Activated naive CD8-positive, alpha-beta T cell (primary cell): ENCODE data around the gene UQCR10.

ENCODE experiments used
- H3K27ac Mint-ChIP-seq: one replicate; pipeline ENCODE4 v1.8.0; 2021; ENCODE audit warnings: mixed read lengths
- H3K27me3 Mint-ChIP-seq: one replicate; pipeline ENCODE4 v1.8.0; 2021; ENCODE audit warnings: mixed read lengths
- H3K36me3 Mint-ChIP-seq: one replicate; pipeline ENCODE4 v1.8.0; 2021; ENCODE audit warnings: mixed read lengths
- H3K4me1 Mint-ChIP-seq: one replicate; pipeline ENCODE4 v1.8.0; 2021; ENCODE audit warnings: low read depth, mixed read lengths
- H3K4me3 Mint-ChIP-seq: one replicate; pipeline ENCODE4 v1.8.0; 2021; ENCODE audit warnings: mild to moderate bottlenecking, mixed read lengths
- H3K9me3 Mint-ChIP-seq: one replicate; pipeline ENCODE4 v1.8.0; 2021; ENCODE audit warnings: low read depth, mixed read lengths

The UQCR10 gene

DNA sequence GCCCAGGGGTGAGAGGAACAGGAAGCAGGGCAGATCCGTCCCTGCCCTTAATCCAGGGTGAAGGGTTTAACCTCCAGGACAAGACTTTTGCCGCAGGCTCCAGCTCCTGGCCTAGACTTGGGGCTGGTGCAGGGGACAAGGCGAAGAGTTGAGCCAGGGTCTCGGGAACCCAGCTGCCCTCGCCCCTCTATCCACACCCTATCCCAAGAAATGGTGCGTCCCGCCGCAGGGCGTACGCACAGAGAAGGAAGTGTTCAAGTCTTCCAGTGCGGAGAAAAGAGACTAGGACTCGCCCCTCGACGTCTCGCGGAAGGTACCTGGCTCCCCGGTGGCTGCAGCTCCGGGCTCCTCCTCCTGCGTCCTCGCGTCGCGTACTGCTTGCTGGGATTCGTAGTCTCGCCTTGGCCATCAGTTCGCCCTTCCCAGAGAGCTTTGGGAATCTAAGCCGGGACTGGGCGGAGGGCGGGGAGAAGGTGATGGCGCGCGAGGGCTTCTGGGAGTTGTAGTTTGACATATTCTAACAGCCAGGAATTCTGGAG is 468 bp upstream of the UQCR10 start, which contains the start of gene ZMAT5:
ZMAT5 (minus strand) TSS at position 376 of the 539 bp plus-strand sequence. CDS start 18,463 bp downstream, outside the sequence.
- H3K9me3 Mint-ChIP-seq = no peaks in the 10 kb centered on the region
- H3K4me3 Mint-ChIP-seq = peak within 1 kb of the TSS; percentile 100
- peak within 1 kb of the TSS; percentile 99 for H3K27ac Mint-ChIP-seq
- H3K4me1 Mint-ChIP-seq = peaks cover 36% of the 10 kb centered on the region
- no peaks in the 10 kb centered on the region for H3K27me3 Mint-ChIP-seq
- H3K36me3 Mint-ChIP-seq = peaks cover 4% of the 10 kb centered on the region

DNA sequence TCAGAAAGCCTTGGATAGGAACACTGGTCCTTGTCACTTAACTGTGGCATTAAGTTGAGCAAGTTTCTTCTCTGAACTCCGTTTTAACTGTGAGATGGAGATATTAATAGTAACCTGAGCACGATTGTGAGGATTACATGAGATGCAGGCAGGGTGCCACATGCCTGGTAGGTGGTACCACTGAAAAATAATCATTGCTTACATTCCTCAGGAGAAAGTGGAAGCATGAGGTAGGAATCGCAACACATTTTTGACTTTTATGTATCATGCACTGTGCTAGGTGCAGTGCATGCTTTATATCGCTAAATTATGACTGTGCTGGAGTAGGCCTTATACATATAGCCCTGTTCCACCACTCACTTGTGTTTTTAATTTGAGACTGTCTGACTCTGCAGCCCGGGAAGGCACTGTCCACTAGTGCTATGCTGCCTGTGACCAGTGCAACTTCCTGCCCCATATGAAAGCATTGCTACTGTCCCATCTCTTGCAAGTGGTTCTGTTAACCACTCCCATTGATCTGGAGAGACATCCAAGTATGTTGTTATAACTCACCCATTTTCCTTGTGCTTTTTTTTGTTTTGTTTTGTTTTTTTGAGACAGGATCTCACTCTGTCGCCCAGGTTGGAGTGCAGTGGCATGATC is 1.0 kb downstream of the UQCR10 start:
- H3K4me3 Mint-ChIP-seq = peak overlapping the region; percentile 100
- peaks cover 36% of the 10 kb centered on the region for H3K4me1 Mint-ChIP-seq
- peak overlapping the region; percentile 99 for H3K27ac Mint-ChIP-seq
- H3K9me3 Mint-ChIP-seq = no peaks in the 10 kb centered on the region
- H3K27me3 Mint-ChIP-seq = no peaks in the 10 kb centered on the region
- peaks cover 4% of the 10 kb centered on the region for H3K36me3 Mint-ChIP-seq

DNA sequence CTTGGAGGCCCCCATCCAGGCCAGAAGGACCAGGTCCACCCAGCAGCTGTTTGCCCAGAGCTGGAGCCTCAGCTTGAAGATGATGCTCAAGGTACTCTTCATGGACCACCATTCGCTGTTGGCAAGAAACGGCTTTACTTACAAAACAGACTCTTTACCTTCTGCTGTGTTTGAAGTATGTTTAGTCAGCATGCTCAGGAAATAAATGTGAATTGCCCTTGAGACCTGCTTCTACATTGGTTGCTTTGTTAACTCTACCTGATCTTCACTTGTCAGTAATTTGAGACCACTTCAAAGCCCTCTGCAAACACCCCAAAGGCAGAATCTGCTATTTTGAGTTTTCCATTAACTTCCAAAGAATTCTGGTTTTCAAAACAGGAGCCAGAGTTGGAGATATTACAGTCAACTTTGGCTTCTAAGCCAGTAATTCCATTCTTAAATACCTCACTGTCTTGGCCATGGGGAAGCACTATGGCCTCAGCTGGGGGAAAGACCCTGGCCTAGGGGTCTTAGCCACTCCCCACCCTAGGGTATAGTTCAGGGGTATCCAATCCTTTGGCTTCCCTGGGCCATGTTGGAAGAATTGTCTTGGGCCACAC is 2.7 kb downstream of the UQCR10 start:
- Mint-ChIP-seq H3K27ac (no peak overlapping the region), H3K27me3 (no peaks in the 10 kb centered on the region), H3K9me3 (no peaks in the 10 kb centered on the region), H3K4me1 (peaks cover 36% of the 10 kb centered on the region), H3K36me3 (peaks cover 4% of the 10 kb centered on the region), H3K4me3 (peak overlapping the region; percentile 100)

DNA sequence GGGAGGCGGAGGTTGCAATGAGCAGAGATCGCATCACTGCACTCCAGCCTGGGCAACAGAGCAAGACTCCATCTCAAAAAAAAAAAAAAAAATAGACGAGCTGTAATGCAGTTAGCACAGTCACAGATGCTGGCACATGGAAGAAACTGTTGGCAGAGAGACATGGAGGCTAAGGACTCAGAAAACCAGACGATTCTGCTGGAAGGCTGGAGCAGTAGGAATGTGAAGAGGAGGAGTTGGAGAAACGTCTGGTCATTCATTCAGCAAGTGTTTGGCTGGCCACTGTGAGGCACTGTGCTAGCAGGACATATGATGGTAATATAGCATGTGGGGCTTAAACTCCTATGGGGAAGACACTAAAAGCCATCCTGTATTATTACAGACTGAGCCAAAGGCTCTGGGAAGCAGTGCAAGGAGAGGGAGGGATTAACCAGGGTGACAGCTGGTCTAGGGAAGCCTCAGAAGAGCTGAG is 5.0 kb downstream of the UQCR10 start:
- Mint-ChIP-seq H3K4me1 (peaks cover 21% of the 10 kb centered on the region), H3K4me3 (no peak overlapping the region), H3K9me3 (no peaks in the 10 kb centered on the region), H3K36me3 (peaks cover 4% of the 10 kb centered on the region), H3K27me3 (no peaks in the 10 kb centered on the region), H3K27ac (no peak overlapping the region)

DNA sequence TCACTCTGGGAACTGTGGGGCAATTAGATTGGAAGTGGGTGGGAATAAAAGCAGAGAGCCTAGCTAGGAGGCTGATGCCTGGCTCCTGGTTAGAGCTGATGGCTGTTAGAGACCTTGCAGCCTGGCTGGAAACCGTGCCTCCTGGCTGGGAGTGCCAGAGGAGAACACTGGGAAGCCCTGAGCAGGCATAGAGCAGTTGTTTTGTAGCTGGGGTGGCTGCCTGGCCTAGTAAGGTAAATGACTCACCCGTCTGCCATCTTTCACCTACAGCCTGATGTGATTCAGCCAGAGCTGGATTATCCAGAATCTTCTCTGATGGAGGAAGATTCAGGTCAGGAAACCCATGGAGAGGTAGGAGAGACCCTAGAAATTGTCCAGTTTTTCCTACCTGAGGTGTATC is 6.1 kb downstream of the UQCR10 start:
- peaks cover 12% of the 10 kb centered on the region for H3K4me1 Mint-ChIP-seq
- no peaks in the 10 kb centered on the region for H3K27me3 Mint-ChIP-seq
- no peak overlapping the region for H3K4me3 Mint-ChIP-seq
- peaks cover 2% of the 10 kb centered on the region for H3K36me3 Mint-ChIP-seq
- no peak overlapping the region for H3K27ac Mint-ChIP-seq
- H3K9me3 Mint-ChIP-seq = no peaks in the 10 kb centered on the region

DNA sequence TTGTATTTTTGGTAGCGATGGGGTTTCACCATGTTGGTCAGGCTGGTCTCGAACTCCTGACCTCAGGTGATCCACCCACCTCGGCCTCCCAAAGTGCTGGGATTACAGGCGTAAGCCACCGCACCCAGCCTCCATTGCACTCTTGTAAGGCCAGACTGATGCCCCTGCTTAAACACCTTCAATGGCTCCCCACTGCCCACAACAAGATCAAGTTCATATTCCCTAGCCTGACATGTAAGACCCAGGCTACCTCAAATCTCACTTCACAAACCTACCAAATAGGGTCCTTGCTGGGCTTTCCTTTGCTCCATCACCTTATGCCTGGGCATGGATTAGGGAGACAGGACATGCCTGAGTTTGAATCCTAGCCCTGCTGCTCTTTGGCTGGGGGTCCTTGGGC is 13.1 kb downstream of the UQCR10 start:
- Mint-ChIP-seq H3K27me3 (no peaks in the 10 kb centered on the region), H3K9me3 (no peaks in the 10 kb centered on the region), H3K4me3 (no peak overlapping the region), H3K27ac (no peak overlapping the region), H3K36me3 (no peaks in the 10 kb centered on the region), H3K4me1 (no peaks in the 10 kb centered on the region)

DNA sequence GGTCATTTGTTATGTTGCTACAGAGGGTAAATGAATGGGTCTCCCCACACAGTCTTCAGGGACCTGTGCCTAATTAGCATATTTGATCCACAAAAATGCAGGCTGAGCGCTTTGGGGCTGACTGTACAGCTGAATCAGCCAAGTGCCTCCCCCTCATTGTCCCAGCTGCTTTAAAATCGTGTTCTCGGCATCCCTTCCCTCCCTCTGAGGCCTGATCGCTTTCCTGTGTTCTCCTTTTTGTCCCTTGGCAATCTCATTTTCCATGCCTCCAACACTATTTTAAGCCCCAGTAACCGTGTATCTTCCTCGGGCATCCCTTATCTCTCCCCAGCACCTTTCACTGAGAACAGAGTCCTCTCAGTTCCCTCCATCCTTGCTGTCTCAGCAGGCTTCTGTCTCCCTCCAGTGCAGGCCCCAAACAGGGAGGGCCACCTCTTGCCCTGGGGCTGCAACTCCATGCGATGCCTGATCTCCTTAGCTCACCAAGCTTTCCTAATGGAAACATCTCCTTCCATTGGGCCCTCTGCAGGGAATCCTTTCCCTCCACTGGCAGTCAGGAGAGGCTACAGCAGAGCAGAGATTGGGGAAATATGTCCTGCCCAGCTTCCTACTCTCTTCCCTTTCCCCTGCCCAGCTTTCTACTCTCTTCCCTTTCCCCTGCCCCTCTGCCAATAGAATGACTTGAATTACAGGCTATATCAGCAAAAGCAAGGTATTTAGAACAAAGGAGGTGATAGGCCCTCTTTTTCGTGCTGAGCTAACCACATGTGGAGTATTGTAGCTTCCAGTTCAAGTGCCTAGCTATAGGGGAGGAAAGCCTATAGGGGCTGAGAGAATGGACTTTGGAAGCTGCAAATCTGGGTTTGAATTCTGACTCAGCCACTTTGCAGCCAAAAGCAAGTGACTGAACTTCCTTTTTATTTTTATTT is 13.8 kb downstream of the UQCR10 start:
- Mint-ChIP-seq H3K4me1 (no peaks in the 10 kb centered on the region), H3K27me3 (no peaks in the 10 kb centered on the region), H3K27ac (no peak overlapping the region), H3K4me3 (no peak overlapping the region), H3K36me3 (no peaks in the 10 kb centered on the region), H3K9me3 (no peaks in the 10 kb centered on the region)

DNA sequence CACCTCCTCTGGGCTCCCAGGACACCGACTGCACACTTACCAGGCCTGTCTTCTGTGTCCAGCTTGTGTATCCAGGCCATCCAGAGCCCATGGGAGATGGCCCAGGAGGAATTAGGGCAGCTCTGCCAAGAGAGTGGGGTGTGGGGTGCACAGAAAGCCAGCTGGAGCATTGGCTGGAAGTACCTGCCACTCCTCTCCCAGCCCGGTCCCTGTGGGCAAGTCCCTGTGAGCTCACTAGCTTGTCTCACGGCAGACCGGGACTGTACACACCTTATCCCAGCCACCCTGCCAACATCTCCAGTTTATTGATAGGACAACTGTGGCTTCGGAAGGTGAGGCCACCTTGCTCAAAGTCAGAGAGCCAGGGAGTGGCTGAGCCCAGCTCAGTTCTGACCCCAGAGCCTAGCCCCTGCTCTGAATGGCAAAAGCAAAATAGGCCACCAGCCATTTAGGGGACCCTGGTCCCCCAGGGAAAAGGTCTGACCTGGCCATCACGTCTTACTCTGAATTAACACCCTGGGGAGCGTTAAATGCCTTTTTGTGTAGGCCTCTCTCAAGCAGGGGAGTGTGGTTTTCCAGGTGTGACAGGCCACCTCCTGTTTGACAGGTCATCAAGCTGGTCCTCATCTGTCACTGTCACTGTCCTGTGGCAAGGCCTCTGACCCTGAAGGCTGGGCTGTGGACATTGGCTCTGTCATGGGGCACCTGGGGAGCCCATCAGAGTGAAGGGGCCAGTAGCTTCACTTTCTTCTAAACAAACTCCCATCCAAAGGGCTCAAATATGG is 15.1 kb downstream of the UQCR10 start:
- H3K4me1 Mint-ChIP-seq = no peaks in the 10 kb centered on the region
- H3K27ac Mint-ChIP-seq = no peak overlapping the region
- no peaks in the 10 kb centered on the region for H3K27me3 Mint-ChIP-seq
- H3K36me3 Mint-ChIP-seq = peaks cover 2% of the 10 kb centered on the region
- H3K9me3 Mint-ChIP-seq = no peaks in the 10 kb centered on the region
- no peak overlapping the region for H3K4me3 Mint-ChIP-seq

DNA sequence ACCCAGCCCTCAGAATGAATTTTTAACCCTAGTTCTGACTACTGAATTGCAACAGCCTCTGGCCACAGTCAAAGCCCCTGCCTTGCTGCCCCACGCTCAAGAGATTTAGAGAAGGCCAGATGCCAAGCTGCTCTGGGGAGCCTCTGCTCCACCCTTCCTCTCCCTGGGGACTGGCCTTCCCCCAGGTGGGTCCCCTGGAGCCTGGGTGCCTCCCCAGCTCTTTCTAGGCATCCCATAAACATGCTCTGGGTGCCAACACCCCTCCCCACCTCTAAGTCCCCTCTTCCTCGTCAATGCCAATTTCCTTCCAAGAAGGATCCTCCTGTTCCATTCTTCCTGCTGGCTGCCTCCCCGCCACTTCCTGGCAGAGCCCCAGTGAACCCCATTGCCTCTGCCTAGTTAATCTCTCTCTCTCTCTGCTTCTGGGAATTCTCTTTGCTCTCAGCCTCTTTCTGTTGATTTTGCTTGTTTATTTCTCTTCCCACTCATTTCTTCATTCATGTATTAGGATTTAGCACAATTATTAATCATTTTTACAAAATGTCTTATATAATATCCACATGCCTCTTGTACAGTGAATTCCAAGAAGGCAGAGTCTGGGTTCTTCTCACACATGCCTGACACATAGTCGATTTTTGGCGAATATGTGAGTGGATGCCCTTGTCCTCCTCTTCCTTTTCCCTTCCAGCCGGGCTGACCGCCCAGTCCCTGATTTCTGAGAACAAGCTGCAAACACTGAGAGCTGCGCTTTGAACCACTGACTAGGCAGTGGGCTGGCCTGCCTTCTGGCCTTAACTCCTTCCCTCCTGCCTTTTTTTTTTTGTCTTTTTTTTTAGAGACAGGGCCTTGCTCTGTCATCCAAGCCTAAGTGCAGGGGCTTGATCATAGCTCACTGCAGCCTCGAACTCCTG is 17.5 kb downstream of the UQCR10 start:
- Mint-ChIP-seq H3K4me1 (no peaks in the 10 kb centered on the region), H3K27ac (no peak overlapping the region), H3K9me3 (no peaks in the 10 kb centered on the region), H3K27me3 (no peaks in the 10 kb centered on the region), H3K4me3 (no peak overlapping the region), H3K36me3 (peaks cover 5% of the 10 kb centered on the region)

DNA sequence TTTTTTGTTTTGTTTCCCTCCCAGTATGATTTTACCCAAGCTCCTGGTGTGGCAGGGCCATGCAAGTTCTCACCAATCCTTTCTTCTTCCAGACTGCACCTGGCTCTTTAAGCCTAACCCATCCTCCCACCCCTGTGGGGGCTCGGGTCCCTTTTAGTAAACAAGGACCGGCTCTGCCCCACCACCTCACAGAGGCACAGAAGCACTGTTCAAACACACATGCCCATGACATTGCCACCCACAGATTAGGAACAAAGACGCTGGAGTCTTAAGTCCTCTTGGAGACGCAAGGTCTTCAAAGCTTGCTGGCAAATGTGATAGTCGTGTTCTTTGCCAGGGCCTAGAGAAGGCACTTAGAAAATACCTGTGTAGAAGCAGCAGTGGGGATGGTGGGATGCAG is 18.9 kb downstream of the UQCR10 start:
- Mint-ChIP-seq H3K4me3 (no peak overlapping the region), H3K36me3 (peaks cover 5% of the 10 kb centered on the region), H3K27me3 (no peaks in the 10 kb centered on the region), H3K4me1 (no peaks in the 10 kb centered on the region), H3K27ac (no peak overlapping the region), H3K9me3 (no peaks in the 10 kb centered on the region)

DNA sequence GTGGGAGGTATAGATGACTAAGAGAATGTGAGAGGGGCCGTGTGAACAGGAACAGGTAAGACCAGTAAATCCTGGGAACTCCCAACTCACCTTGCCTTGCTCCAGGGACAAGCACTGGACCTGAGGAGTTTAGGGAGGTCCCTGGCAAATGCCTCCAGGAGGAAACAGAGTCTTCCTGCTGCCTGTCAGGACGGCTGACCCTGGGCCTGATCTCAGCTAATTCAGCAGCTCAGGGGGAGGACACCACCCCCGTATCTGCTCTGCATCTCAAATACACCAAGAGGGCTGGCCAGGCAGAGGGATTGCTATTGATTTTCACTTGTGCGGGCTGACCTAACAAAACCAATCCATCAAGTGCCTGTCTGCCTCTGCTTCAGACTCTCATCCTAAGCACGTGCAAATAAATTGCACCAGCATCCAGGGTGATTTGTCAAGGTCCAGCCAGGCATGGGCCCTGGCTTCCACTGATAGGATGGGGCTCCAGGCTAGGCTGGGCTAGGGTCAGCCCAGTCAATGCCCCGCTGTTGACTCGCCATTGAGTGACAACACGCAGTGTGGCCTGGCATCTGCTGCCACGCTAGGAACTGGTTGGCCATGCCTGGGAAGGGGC is 20.3 kb downstream of the UQCR10 start:
- H3K27ac Mint-ChIP-seq = no peak overlapping the region
- no peak overlapping the region for H3K4me3 Mint-ChIP-seq
- H3K27me3 Mint-ChIP-seq = no peaks in the 10 kb centered on the region
- H3K9me3 Mint-ChIP-seq = no peaks in the 10 kb centered on the region
- no peaks in the 10 kb centered on the region for H3K4me1 Mint-ChIP-seq
- H3K36me3 Mint-ChIP-seq = peaks cover 5% of the 10 kb centered on the region

DNA sequence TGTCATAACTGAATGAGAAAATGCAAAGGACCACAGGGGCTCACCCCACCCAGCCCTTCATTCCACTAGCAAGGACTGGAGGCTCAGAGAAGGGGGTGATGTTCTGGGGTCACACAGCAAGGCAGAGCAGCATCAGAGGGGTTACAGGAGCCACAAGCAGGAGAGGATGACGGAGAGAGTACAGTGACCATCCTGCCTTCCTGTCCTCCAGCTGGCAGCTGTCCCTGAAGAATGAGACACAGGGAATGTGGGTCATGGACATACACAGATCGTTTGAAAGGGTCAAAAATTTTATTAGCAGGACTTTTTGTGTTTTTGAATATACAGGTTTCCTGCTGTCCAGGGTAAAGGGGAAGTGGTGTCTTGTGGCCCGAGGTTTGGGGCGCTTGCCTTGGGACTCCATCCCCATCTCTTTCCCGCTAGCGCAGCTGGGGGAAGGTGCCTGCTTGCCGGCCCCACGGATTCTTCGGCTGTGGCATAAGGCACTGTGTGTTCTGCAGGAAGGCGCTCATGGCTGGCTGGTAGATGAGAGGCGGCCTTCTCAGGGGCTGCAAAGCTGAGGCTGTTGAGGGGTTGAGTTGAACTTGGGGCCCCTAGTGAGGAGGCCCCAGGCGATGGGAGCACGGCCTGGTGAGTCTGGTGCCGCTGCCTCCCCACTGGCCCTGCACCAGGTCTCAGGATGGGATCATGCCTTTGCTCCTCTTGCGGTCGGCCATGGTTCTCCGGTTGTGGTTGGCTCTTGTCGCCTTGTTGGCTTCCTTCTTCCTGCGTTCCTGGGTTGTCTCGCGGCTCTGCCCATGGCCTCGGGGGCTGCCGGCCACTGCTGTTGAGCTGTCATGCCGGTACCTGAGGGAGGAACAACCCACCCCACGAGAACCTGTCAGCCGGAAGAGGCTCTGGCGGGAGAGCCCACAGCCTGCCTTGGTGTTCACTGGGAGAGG is 21.4 kb downstream of the UQCR10 start:
- no peaks in the 10 kb centered on the region for H3K4me1 Mint-ChIP-seq
- H3K36me3 Mint-ChIP-seq = peaks cover 5% of the 10 kb centered on the region
- H3K27me3 Mint-ChIP-seq = no peaks in the 10 kb centered on the region
- H3K27ac Mint-ChIP-seq = no peak overlapping the region
- no peak overlapping the region for H3K4me3 Mint-ChIP-seq
- no peaks in the 10 kb centered on the region for H3K9me3 Mint-ChIP-seq
